IgD-negative memory B cell (primary cell): ENCODE measurements around the gene SHQ1. TPM values are rescaled to one million over a fixed set of nuclear protein-coding genes. Genes with fewer than 3 reads are reported as not detected.
"Not testable (repeated sequence)": the region's sequence is repeated elsewhere in the genome, so short reads cannot be mapped to it uniquely, and the experiment has no call there.

Experiments used
- H3K27ac Mint-ChIP-seq, 3 donors: one replicate each; pipeline ENCODE4 v1.8.0; 2020 to 2022; ENCODE audit warnings: mild to moderate bottlenecking in 3 of 3, mixed read lengths in 3 of 3, moderate library complexity in 1 of 3
- H3K27me3 Mint-ChIP-seq: one replicate; pipeline ENCODE4 v1.8.0; 2021; ENCODE audit warnings: mixed read lengths
- H3K36me3 Mint-ChIP-seq: one replicate; pipeline ENCODE4 v1.8.0; 2020; ENCODE audit warnings: mild to moderate bottlenecking, mixed read lengths
- H3K4me1 Mint-ChIP-seq, 3 donors: one replicate each; pipeline ENCODE4 v1.8.0; 2020 to 2022; ENCODE audit warnings: mixed read lengths in 3 of 3, mild to moderate bottlenecking in 1 of 3
- H3K4me3 Mint-ChIP-seq, 4 donors: one replicate each; pipeline ENCODE4 v1.8.0; 2020 to 2022; ENCODE audit warnings: mild to moderate bottlenecking in 4 of 4, mixed read lengths in 4 of 4, moderate library complexity in 3 of 4
- H3K9me3 Mint-ChIP-seq, 3 donors: one replicate each; pipeline ENCODE4 v1.8.0; 2020 to 2021; ENCODE audit warnings: mixed read lengths in 3 of 3, mild to moderate bottlenecking in 1 of 3
- polyA plus RNA-seq: library from polyadenylated mRNA; unstranded; fragments of 300-500 nt; fragmentation: Illumina TruSeq; gene quantifications from one replicate; pipeline ENCODE4 v1.2.3, GENCODE V29; 2021

The SHQ1 gene
- polyA plus RNA-seq, 1 donor from 2014 or later, result 12.9 TPM

- Mint-ChIP-seq H3K4me3 (peak overlapping the region in 1 of 4 donors; percentile 3), H3K27ac (peak overlapping the region in 1 of 3 donors; percentile 46)
- H3K4me1 Mint-ChIP-seq, H3K9me3 Mint-ChIP-seq, H3K27me3 Mint-ChIP-seq, H3K36me3 Mint-ChIP-seq: not testable (repeated sequence)
Observed at GRCh38 chr3:72732666-72733345, 115.4 kb downstream of the SHQ1 start.

- Mint-ChIP-seq H3K27me3 (peaks cover 7% of the 10 kb centered on the region), H3K36me3 (peaks cover 1% of the 10 kb centered on the region), H3K9me3 (peaks cover 0 to 6% (median 2%) of the 10 kb centered on the region in 3 donors), H3K4me1 (peaks cover 0 to 1% (median 0%) of the 10 kb centered on the region in 3 donors), H3K27ac (no peak overlapping the region), H3K4me3 (no peak overlapping the region)
Observed at GRCh38 chr3:72728958-72729467, 119.2 kb downstream of the SHQ1 start.

GRCh38 chr3:72728329-72728889 is 119.8 kb downstream of the SHQ1 start:
- Mint-ChIP-seq H3K36me3 (peaks cover 3% of the 10 kb centered on the region), H3K4me3 (no peak overlapping the region), H3K4me1 (peaks cover 0 to 1% (median 0%) of the 10 kb centered on the region in 3 donors), H3K27ac (no peak overlapping the region), H3K27me3 (peaks cover 7% of the 10 kb centered on the region), H3K9me3 (peaks cover 0 to 5% (median 2%) of the 10 kb centered on the region in 3 donors)

- Mint-ChIP-seq H3K27me3 (peaks cover 5% of the 10 kb centered on the region), H3K4me3 (no peak overlapping the region), H3K27ac (no peak overlapping the region), H3K4me1 (peaks cover 0 to 1% (median 0%) of the 10 kb centered on the region in 3 donors), H3K36me3 (peaks cover 3% of the 10 kb centered on the region), H3K9me3 (no peaks in the 10 kb centered on the region)
Observed at GRCh38 chr3:72727726-72728125, 120.5 kb downstream of the SHQ1 start.

GRCh38 chr3:72727172-72727571 is 121.1 kb downstream of the SHQ1 start:
- Mint-ChIP-seq H3K4me3 (no peak overlapping the region), H3K36me3 (peaks cover 3% of the 10 kb centered on the region), H3K27ac (no peak overlapping the region), H3K4me1 (peaks cover 0 to 1% (median 0%) of the 10 kb centered on the region in 3 donors), H3K9me3 (no peaks in the 10 kb centered on the region), H3K27me3 (peaks cover 5% of the 10 kb centered on the region)

- Mint-ChIP-seq H3K27me3 (peaks cover 3% of the 10 kb centered on the region), H3K4me3 (no peak overlapping the region), H3K4me1 (peaks cover 0 to 3% (median 0%) of the 10 kb centered on the region in 3 donors), H3K27ac (no peak overlapping the region), H3K36me3 (peaks cover 3% of the 10 kb centered on the region), H3K9me3 (no peaks in the 10 kb centered on the region)
Observed at GRCh38 chr3:72725229-72725628, 123.0 kb downstream of the SHQ1 start.

- H3K27me3 Mint-ChIP-seq, result peaks cover 2% of the 10 kb centered on the region
Observed at GRCh38 chr3:72724070-72724469, 124.2 kb downstream of the SHQ1 start.

GRCh38 chr3:72722930-72723726 is 125.1 kb downstream of the SHQ1 start:
- Mint-ChIP-seq H3K27ac (no peak overlapping the region), H3K27me3 (no peaks in the 10 kb centered on the region), H3K36me3 (peaks cover 3% of the 10 kb centered on the region), H3K4me1 (peaks cover 0 to 3% (median 0%) of the 10 kb centered on the region in 3 donors), H3K9me3 (no peaks in the 10 kb centered on the region), H3K4me3 (no peak overlapping the region)

More at GRCh38 chr3:72724070-72724469, 124.2 kb downstream of the SHQ1 start:
- H3K4me1 Mint-ChIP-seq, result peaks cover 0 to 3% (median 0%) of the 10 kb centered on the region in 3 donors
- no peak overlapping the region for H3K4me3 Mint-ChIP-seq
- no peak overlapping the region for H3K27ac Mint-ChIP-seq
- peaks cover 3% of the 10 kb centered on the region for H3K36me3 Mint-ChIP-seq
- H3K9me3 Mint-ChIP-seq, result no peaks in the 10 kb centered on the region

GRCh38 chr3:72721683-72722381 is 126.4 kb downstream of the SHQ1 start:
- H3K9me3 Mint-ChIP-seq, result no peaks in the 10 kb centered on the region
- no peaks in the 10 kb centered on the region for H3K27me3 Mint-ChIP-seq
- H3K4me1 Mint-ChIP-seq, result peaks cover 0 to 3% (median 0%) of the 10 kb centered on the region in 3 donors
- no peak overlapping the region for H3K27ac Mint-ChIP-seq
- H3K36me3 Mint-ChIP-seq, result peaks cover 3% of the 10 kb centered on the region
- H3K4me3 Mint-ChIP-seq, result no peak overlapping the region

- Mint-ChIP-seq H3K4me3 (no peak overlapping the region), H3K27me3 (no peaks in the 10 kb centered on the region), H3K4me1 (peaks cover 0 to 3% (median 0%) of the 10 kb centered on the region in 3 donors), H3K36me3 (peaks cover 3% of the 10 kb centered on the region), H3K9me3 (peaks cover 0 to 4% (median 0%) of the 10 kb centered on the region in 3 donors), H3K27ac (no peak overlapping the region)
Observed at GRCh38 chr3:72720566-72720965, 127.7 kb downstream of the SHQ1 start.

- Mint-ChIP-seq H3K4me1 (peaks cover 0 to 2% (median 0%) of the 10 kb centered on the region in 3 donors), H3K27ac (no peak overlapping the region), H3K27me3 (peaks cover 7% of the 10 kb centered on the region), H3K9me3 (peaks cover 5 to 7% (median 5%) of the 10 kb centered on the region in 3 donors), H3K4me3 (no peak overlapping the region), H3K36me3 (peaks cover 4% of the 10 kb centered on the region)
Observed at GRCh38 chr3:72719137-72719536, 129.1 kb downstream of the SHQ1 start.

- not testable (repeated sequence) for H3K4me3 Mint-ChIP-seq, H3K27ac Mint-ChIP-seq, H3K4me1 Mint-ChIP-seq, H3K36me3 Mint-ChIP-seq, H3K27me3 Mint-ChIP-seq
- peaks cover 5 to 11% (median 7%) of the 10 kb centered on the region in 3 donors for H3K9me3 Mint-ChIP-seq
Observed at GRCh38 chr3:72714135-72714534, 134.1 kb downstream of the SHQ1 start.

- H3K36me3 Mint-ChIP-seq, H3K9me3 Mint-ChIP-seq, H3K4me1 Mint-ChIP-seq, H3K27me3 Mint-ChIP-seq, H3K27ac Mint-ChIP-seq, H3K4me3 Mint-ChIP-seq: not testable (repeated sequence)
Observed at GRCh38 chr3:72710471-72710870, 137.8 kb downstream of the SHQ1 start.

- no peak overlapping the region for H3K4me3 Mint-ChIP-seq
- no peaks in the 10 kb centered on the region for H3K27me3 Mint-ChIP-seq
- H3K9me3 Mint-ChIP-seq, result peaks cover 0 to 3% (median 0%) of the 10 kb centered on the region in 3 donors
- H3K27ac Mint-ChIP-seq, result no peak overlapping the region
- H3K36me3 Mint-ChIP-seq, result peaks cover 2% of the 10 kb centered on the region
- H3K4me1 Mint-ChIP-seq, result no peaks in the 10 kb centered on the region
Observed at GRCh38 chr3:72708441-72708840, 139.8 kb downstream of the SHQ1 start.
